Activated CD8-positive, alpha-beta memory T cell treated with anti-CD3 and anti-CD28 coated beads, Interleukin-2, amount 10 ng/mL, durations not matched to agents 7 days and 5 days (primary cell): Measurements from ENCODE around the gene CAMK4. TPM values are rescaled to one million over a fixed set of nuclear protein-coding genes. Genes with fewer than 3 reads are reported as not detected.
A peak's percentile ranks its signal among the peaks of the same experiment; 100 is the strongest.

Source experiments
- ATAC-seq: fragments of 150-1000 bp; cut with Tn5 transposase; one replicate; pipeline ENCODE4 v1.10.0; 2021; ENCODE audit warnings: moderate library complexity
- CTCF ChIA-PET: fragments of 350-600 bp; sonication (Branson Sonifier 250); formaldehyde crosslinking; loops from one replicate; lab custom pipeline; 2021; ENCODE audit warnings: antibody characterized with exemption; lab: Charles Lee
- DNase-seq: peaks from one replicate; pipeline ENCODE4 v3.0.0-alpha.2; 2020
- H3K27ac Mint-ChIP-seq: one replicate; pipeline ENCODE4 v1.8.0; 2021; ENCODE audit warnings: mild to moderate bottlenecking, mixed read lengths
- H3K27me3 Mint-ChIP-seq: one replicate; pipeline ENCODE4 v1.8.0; 2021; ENCODE audit warnings: mixed read lengths
- H3K36me3 Mint-ChIP-seq: one replicate; pipeline ENCODE4 v1.8.0; 2021; ENCODE audit warnings: mild to moderate bottlenecking, mixed read lengths
- H3K4me1 Mint-ChIP-seq: one replicate; pipeline ENCODE4 v1.8.0; 2021; ENCODE audit warnings: mixed read lengths
- H3K4me3 Mint-ChIP-seq: one replicate; pipeline ENCODE4 v1.8.0; 2021; ENCODE audit warnings: mild to moderate bottlenecking, moderate library complexity, mixed read lengths
- H3K9me3 Mint-ChIP-seq: one replicate; pipeline ENCODE4 v1.8.0; 2022; ENCODE audit warnings: low read depth, mixed read lengths
- total RNA-seq, 2 experiments: library from RNA; stranded (reverse); gene quantifications; one replicate each; pipeline ENCODE4 v1.2.3, GENCODE V29; 2021

The CAMK4 gene
- total RNA-seq, 2 experiments from 2014 or later, result 77.4 to 91.1 TPM

GRCh38 chr5:111513131-111513520 lies 288.9 kb downstream of the CAMK4 start:
- Mint-ChIP-seq H3K4me1 (peaks cover 30% of the 10 kb centered on the region), H3K36me3 (peaks cover 8% of the 10 kb centered on the region), H3K27me3 (no peaks in the 10 kb centered on the region), H3K27ac (peak overlapping the region; percentile 95), H3K9me3 (no peaks in the 10 kb centered on the region), H3K4me3 (peak overlapping the region; percentile 87)
- CTCF ChIA-PET, result interaction anchor here (1.5 to 2.8 kb wide), 3 partner anchors 9 to 19 kb away, joined by 3 to 9 read pairs (median 7); no protein-coding TSS in a partner anchor
- ATAC-seq (no peak), DNase-seq (no peak)

DNA sequence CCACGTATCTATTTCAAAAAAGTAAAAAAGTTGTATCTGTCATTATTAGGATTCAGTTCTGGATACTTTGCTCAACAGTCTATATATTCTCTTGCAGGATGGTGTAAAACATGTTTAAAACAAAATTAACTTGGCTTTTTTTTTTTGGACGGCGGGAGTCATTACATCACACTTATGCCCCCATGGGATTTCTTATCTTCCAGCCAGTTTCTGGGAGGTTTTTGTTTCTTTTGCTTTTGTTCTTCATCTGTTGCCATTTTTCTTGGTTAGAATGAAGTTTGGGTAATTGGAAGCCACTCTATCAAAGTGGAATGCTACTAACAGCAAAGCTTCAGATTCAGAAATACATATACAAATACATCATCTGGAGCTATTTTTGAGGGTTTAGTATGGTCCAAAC lies 289.9 kb downstream of the CAMK4 start:
- H3K27me3 Mint-ChIP-seq, result no peaks in the 10 kb centered on the region
- CTCF ChIA-PET, result interaction anchor here (2.6 kb wide), 1 partner anchor 17 kb away, joined by 9 read pairs; no protein-coding TSS in a partner anchor
- no peak overlapping the region for H3K4me3 Mint-ChIP-seq
- peaks cover 23% of the 10 kb centered on the region for H3K4me1 Mint-ChIP-seq
- H3K27ac Mint-ChIP-seq, result no peak overlapping the region
- H3K9me3 Mint-ChIP-seq, result no peaks in the 10 kb centered on the region
- no peak for ATAC-seq
- peaks cover 8% of the 10 kb centered on the region for H3K36me3 Mint-ChIP-seq
- DNase-seq, result no peak

DNA sequence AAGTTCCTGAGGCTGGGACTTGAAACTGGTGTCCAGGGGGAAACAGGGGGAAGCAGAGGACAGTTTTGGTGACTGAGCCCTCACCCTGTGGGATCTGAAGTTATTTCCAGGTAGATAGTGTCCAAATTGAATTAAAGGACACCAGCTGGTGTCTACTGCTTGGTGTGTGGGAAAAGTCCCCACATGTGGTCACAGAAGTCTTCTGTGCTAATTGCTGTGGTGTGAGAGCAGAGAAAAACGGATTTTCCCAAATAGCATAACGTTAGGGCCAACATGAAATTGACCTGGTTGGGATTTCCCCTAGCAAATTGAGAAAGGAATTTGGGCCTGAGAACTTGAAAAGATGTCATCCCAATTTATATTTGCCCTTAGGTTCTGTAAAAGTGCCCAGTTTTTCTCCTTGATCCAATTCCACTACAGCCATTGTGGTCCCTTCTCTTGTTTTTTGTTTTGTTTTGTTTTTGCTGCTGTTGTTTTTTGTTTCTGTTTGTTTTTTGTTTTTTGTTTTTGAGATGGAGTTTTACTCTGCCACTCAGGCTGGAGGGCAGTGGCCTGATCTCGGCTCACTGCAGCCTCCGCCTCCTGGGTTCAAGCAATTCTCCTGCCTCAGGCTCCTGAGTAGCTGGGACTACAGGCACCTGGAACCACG lies 293.8 kb downstream of the CAMK4 start:
- DNase-seq (no peak), ATAC-seq (no peak)
- Mint-ChIP-seq H3K27me3 (peaks cover 14% of the 10 kb centered on the region), H3K27ac (no peak overlapping the region), H3K9me3 (no peaks in the 10 kb centered on the region), H3K4me1 (peaks cover 6% of the 10 kb centered on the region), H3K36me3 (no peaks in the 10 kb centered on the region), H3K4me3 (no peak overlapping the region)
- CTCF ChIA-PET, result interaction anchor here (1.0 kb wide), 1 partner anchor 14 kb away, joined by 5 read pairs; no protein-coding TSS in a partner anchor

DNA sequence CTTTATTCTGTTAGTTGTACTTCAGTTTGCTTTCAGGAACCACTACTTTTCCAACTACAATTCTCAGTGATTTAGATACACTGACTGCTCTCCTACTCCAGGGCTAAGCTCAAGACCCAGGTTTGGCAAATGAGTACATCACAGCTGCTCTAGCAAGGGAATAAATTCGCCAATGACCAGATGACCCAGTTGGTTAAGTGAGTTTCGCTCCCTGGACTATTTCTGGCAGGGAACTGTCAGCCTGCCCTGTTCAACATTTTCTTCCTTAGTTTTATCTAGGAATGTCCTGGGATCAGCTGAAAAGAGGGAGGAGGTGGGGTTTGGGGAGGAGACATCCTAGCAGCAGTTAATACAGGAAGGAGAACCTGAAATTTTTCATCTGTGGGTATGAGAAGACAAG lies 294.6 kb downstream of the CAMK4 start:
- CTCF ChIA-PET, result interaction anchor here (1.0 kb wide), 1 partner anchor 12 kb away, joined by 4 read pairs; no protein-coding TSS in a partner anchor
- ATAC-seq, result no peak

DNA sequence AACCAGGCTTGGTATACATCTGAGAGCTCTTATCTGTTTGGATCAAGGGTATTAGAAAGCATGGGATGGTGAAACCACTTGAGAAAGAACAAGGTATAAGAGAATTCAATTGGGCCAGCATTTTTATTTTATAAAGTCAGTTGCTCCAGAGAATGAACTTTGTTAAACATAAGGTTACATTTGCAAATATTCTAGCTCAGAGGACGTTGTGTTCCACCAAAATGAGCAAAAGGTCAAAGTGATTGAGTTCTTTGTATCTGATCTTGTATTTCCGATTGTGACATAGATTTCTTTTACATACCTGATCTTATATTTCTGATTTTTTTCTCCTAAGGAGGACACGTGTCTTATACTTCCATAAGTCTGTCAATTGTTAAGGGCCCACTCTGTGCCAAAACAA lies 296.7 kb downstream of the CAMK4 start:
- H3K36me3 Mint-ChIP-seq, result no peaks in the 10 kb centered on the region
- H3K4me1 Mint-ChIP-seq, result no peaks in the 10 kb centered on the region
- H3K27ac Mint-ChIP-seq, result no peak overlapping the region
- H3K4me3 Mint-ChIP-seq, result no peak overlapping the region
- no peak for ATAC-seq
- no peak for DNase-seq
- CTCF ChIA-PET, result interaction anchor here (1.4 to 2.6 kb wide), 2 partner anchors 10 to 30 kb away, joined by 3 to 12 read pairs; no protein-coding TSS in a partner anchor
- peaks cover 14% of the 10 kb centered on the region for H3K27me3 Mint-ChIP-seq
- no peaks in the 10 kb centered on the region for H3K9me3 Mint-ChIP-seq

More for the DNA sequence above, 294.6 kb downstream of the CAMK4 start:
- H3K27ac Mint-ChIP-seq, result no peak overlapping the region
- H3K4me3 Mint-ChIP-seq, result no peak overlapping the region
- H3K4me1 Mint-ChIP-seq, result peaks cover 3% of the 10 kb centered on the region
- H3K36me3 Mint-ChIP-seq, result no peaks in the 10 kb centered on the region
- H3K9me3 Mint-ChIP-seq, result no peaks in the 10 kb centered on the region
- DNase-seq, result no peak
- H3K27me3 Mint-ChIP-seq, result peaks cover 14% of the 10 kb centered on the region

- DNase-seq (no peak), ATAC-seq (no peak)
- Mint-ChIP-seq H3K27me3 (peaks cover 2% of the 10 kb centered on the region), H3K4me1 (peaks cover 18% of the 10 kb centered on the region), H3K36me3 (peaks cover 6% of the 10 kb centered on the region), H3K9me3 (no peaks in the 10 kb centered on the region), H3K4me3 (no peak overlapping the region), H3K27ac (no peak overlapping the region)
- CTCF ChIA-PET, result no interaction called here
These were observed 303.9 kb downstream of the CAMK4 start for GRCh38 chr5:111528056-111528455.

- ATAC-seq (peak; percentile 100), DNase-seq (peak; percentile 90)
- H3K36me3 Mint-ChIP-seq, result peaks cover 6% of the 10 kb centered on the region
- H3K27ac Mint-ChIP-seq, result peak overlapping the region; percentile 91
- no peaks in the 10 kb centered on the region for H3K9me3 Mint-ChIP-seq
- H3K27me3 Mint-ChIP-seq, result peaks cover 2% of the 10 kb centered on the region
- H3K4me3 Mint-ChIP-seq, result peak overlapping the region; percentile 60
- CTCF ChIA-PET, result interaction anchor here (1.5 to 2.8 kb wide), 6 partner anchors 10 to 373 kb away, joined by 3 to 12 read pairs (median 8); no protein-coding TSS in a partner anchor
- H3K4me1 Mint-ChIP-seq, result peaks cover 18% of the 10 kb centered on the region
These were observed 306.1 kb downstream of the CAMK4 start for GRCh38 chr5:111530298-111530740.

DNA sequence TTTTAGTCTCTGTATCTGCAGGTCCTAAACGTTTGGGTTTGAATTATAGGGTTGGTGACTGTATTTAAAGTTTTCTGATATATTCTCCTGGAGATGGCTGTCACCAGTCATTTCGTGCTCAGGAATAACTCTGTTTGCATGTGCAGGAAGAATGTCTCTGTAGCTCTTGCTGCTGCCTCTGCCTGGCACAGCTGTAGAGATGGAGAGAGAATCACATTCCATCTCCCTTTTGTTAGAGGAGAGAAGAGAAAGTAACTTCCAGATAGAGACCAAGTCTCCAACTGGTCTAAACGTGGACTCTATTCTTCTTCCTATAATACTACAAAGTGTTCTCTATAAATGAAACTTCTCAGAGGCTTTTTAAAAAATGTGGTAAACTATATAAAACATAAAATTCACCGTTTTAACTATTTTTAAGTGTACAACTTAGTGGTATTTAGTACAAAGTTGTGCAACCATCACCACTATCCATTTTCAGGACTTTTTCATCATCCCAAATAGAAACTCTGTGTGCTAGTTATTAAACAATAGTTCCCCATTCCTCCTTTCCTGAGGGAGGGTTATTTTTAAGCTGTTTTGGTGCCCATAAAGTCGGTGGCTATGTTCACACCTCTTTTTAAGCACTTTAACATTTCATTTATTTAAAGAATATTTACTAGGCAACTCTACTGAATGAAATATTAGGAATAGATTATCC lies 308.9 kb downstream of the CAMK4 start:
- Mint-ChIP-seq H3K4me3 (no peak overlapping the region), H3K4me1 (peaks cover 18% of the 10 kb centered on the region), H3K36me3 (peaks cover 6% of the 10 kb centered on the region), H3K27ac (no peak overlapping the region), H3K9me3 (no peaks in the 10 kb centered on the region), H3K27me3 (peaks cover 15% of the 10 kb centered on the region)
- ATAC-seq (no peak), DNase-seq (no peak)
- CTCF ChIA-PET, result interaction anchor here (0.6 to 2.1 kb wide), 5 partner anchors 15 to 1488 kb away, joined by 3 to 9 read pairs (median 5); partner anchors contain the start of gene STARD4

GRCh38 chr5:111535879-111536549 lies 311.8 kb downstream of the CAMK4 start:
- ATAC-seq, result no peak
- CTCF ChIA-PET, result no interaction called here
- peaks cover 5% of the 10 kb centered on the region for H3K4me1 Mint-ChIP-seq

DNA sequence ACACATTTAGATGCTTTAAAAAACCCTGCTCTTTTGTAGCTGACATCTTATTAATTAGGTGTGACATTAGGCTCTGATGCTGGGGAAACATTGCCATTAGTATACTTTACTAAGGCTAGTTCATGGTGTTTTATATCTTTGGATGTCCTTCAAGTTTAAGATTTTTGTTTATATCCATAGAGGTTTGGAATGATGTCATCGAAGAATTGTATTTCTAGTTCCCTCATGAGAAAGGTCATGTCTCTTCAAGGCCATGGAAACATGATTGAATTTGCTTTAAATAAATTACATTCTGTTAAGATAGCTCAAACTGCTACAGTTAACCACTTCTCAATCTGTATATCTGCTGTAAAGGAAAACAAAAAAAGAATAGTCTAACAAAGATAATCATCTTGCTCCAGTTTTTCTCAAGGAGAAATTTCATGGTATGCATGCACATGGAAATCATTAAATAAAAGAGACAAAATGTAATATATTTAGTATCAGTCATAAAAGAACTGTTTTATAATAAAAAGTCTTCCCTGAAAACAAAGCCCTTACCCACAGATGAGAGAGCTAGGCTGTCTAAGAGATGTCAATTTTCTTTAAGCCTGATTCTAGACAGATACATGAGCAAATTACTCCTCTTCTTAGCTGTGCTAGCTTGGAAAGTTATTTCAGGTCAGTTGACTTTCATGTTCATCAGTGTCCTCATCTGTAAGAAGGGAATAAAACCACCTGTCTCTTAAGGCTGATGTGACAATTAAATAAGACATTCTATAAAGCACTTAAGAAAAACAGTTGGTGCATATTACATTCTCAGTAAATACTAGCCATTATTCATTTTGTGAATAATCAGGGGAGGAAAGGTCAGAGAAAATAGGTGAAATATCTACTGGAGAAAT lies 313.2 kb downstream of the CAMK4 start:
- Mint-ChIP-seq H3K27ac (no peak overlapping the region), H3K4me3 (no peak overlapping the region), H3K36me3 (no peaks in the 10 kb centered on the region), H3K9me3 (no peaks in the 10 kb centered on the region), H3K27me3 (peaks cover 40% of the 10 kb centered on the region), H3K4me1 (no peaks in the 10 kb centered on the region)
- CTCF ChIA-PET, result no interaction called here
- DNase-seq (no peak), ATAC-seq (no peak)

More at GRCh38 chr5:111535879-111536549, 311.8 kb downstream of the CAMK4 start:
- H3K36me3 Mint-ChIP-seq, result no peaks in the 10 kb centered on the region
- no peak overlapping the region for H3K4me3 Mint-ChIP-seq
- peaks cover 32% of the 10 kb centered on the region for H3K27me3 Mint-ChIP-seq
- no peaks in the 10 kb centered on the region for H3K9me3 Mint-ChIP-seq
- H3K27ac Mint-ChIP-seq, result no peak overlapping the region
- no peak for DNase-seq
